NCI-H748 treated with DMSO at 0.1 percent for 48 hours (cell line): Measurements from ENCODE around the gene OR1F1.
"Not testable (repeated sequence)": the region's sequence is repeated elsewhere in the genome, so short reads cannot be mapped to it uniquely, and the experiment has no call there.

Experiments
- DNase-seq: peaks from one replicate; lab custom pipeline; 2025; lab: John Stamatoyannopoulos, UW

OR1F1 gene

GRCh38 chr16:3173892-3174617 is 13.9 kb upstream of the OR1F1 start:
- peak; percentile 1 for DNase-seq

- no peak for DNase-seq
These were observed 13.3 kb upstream of the OR1F1 start for GRCh38 chr16:3174618-3175148.

- no peak for DNase-seq
These were observed 12.6 kb upstream of the OR1F1 start for GRCh38 chr16:3175157-3176093.

- DNase-seq = no peak
These were observed 8.4 kb upstream of the OR1F1 start for GRCh38 chr16:3179651-3180050.

GRCh38 chr16:3180445-3180878 is 7.5 kb upstream of the OR1F1 start:
- no peak for DNase-seq

- not testable (repeated sequence) for DNase-seq
These were observed 5.8 kb upstream of the OR1F1 start for GRCh38 chr16:3182293-3182607.

GRCh38 chr16:3182608-3183444 is 5.2 kb upstream of the OR1F1 start:
- DNase-seq = no peak

GRCh38 chr16:3183445-3184139 is 4.4 kb upstream of the OR1F1 start:
- DNase-seq = no peak

- no peak for DNase-seq
These were observed 886 bp upstream of the OR1F1 start for GRCh38 chr16:3186946-3187690.

- DNase-seq = peak; percentile 54
These were observed 596 bp downstream of the OR1F1 start for GRCh38 chr16:3188675-3188924.

GRCh38 chr16:3188925-3189825 is 1.2 kb downstream of the OR1F1 start:
- DNase-seq = no peak

GRCh38 chr16:3189869-3190268 is 1.9 kb downstream of the OR1F1 start:
- DNase-seq = no peak

GRCh38 chr16:3190949-3191353 is 2.9 kb downstream of the OR1F1 start:
- DNase-seq = peak; percentile 4

GRCh38 chr16:3192476-3193019 is 4.5 kb downstream of the OR1F1 start:
- no peak for DNase-seq

- no peak for DNase-seq
These were observed 5.5 kb downstream of the OR1F1 start for GRCh38 chr16:3193221-3194212.

- no peak for DNase-seq
These were observed 6.8 kb downstream of the OR1F1 start for GRCh38 chr16:3194792-3195191.

GRCh38 chr16:3195975-3196374 is 8.0 kb downstream of the OR1F1 start:
- DNase-seq = no peak

GRCh38 chr16:3197694-3198333 is 9.8 kb downstream of the OR1F1 start:
- DNase-seq = not testable (repeated sequence)
